MM.1S (cell line): Measurements from ENCODE around the gene P2RX6.
A peak's percentile ranks its signal among the peaks of the same experiment; 100 is the strongest.

Experiments used
- DNase-seq: peaks from one replicate; pipeline ENCODE4 v3.0.0-alpha.2; 2015
- H2AFZ ChIP-seq: fragments of 300-600 bp; sonication (generic); 2 replicates; pipeline ENCODE4 v1.6.0; 2016; ENCODE audit warnings: antibody characterized with exemption, low read length
- H3F3A ChIP-seq: fragments of 300-600 bp; sonication (generic); 2 replicates; pipeline ENCODE4 v1.6.1; 2016; ENCODE audit warnings: mild to moderate bottlenecking, antibody characterized with exemption, low read length, moderate library complexity, mixed read lengths; ENCODE audit not compliant: insufficient read depth
- H3K27ac ChIP-seq: fragments of 300-600 bp; sonication (generic); 2 replicates; pipeline ENCODE4 v1.5.1; 2016; ENCODE audit warnings: mild to moderate bottlenecking, low read length
- H3K27me3 ChIP-seq: fragments of 300-600 bp; sonication (generic); replicated peaks from 2 replicates; pipeline ENCODE4 v1.6.0; 2016; ENCODE audit warnings: low read length; ENCODE audit not compliant: insufficient read depth
- H3K36me3 ChIP-seq: fragments of 300-600 bp; sonication (generic); replicated peaks from 2 replicates; pipeline ENCODE4 v1.6.1; 2016; ENCODE audit warnings: mild to moderate bottlenecking, low read length, mixed read lengths; ENCODE audit not compliant: insufficient read depth
- H3K4me1 ChIP-seq: fragments of 300-600 bp; sonication (generic); 2 replicates; pipeline ENCODE4 v1.6.1; 2016; ENCODE audit warnings: low read length, mixed read lengths
- H3K4me2 ChIP-seq: fragments of 300-600 bp; sonication (generic); 2 replicates; pipeline ENCODE4 v1.6.0; 2016; ENCODE audit warnings: low read depth, low read length
- H3K4me3 ChIP-seq: fragments of 300-600 bp; sonication (generic); 2 replicates; pipeline ENCODE4 v1.5.1; 2016; ENCODE audit warnings: low read length, mixed read lengths
- H3K79me2 ChIP-seq: fragments of 300-600 bp; sonication (generic); 2 replicates; pipeline ENCODE4 v1.6.1; 2016; ENCODE audit warnings: mixed run types, low read length, mixed read lengths
- H3K9ac ChIP-seq: fragments of 300-600 bp; sonication (generic); 2 replicates; pipeline ENCODE4 v1.6.1; 2016; ENCODE audit warnings: low read length, mixed read lengths
- H3K9me2 ChIP-seq: fragments of 300-600 bp; sonication (generic); replicated peaks from 2 replicates; pipeline ENCODE4 v1.6.1; 2016; ENCODE audit warnings: mild to moderate bottlenecking, low read length, mixed read lengths; ENCODE audit not compliant: insufficient read depth
- H3K9me3 ChIP-seq: fragments of 300-600 bp; sonication (generic); replicated peaks from 2 replicates; pipeline ENCODE4 v1.6.1; 2016; ENCODE audit warnings: mild to moderate bottlenecking, low read length, mixed read lengths; ENCODE audit not compliant: insufficient read depth
- H4K20me1 ChIP-seq: fragments of 300-600 bp; sonication (generic); 2 replicates; pipeline ENCODE4 v1.6.1; 2016; ENCODE audit warnings: mild to moderate bottlenecking, low read length, moderate library complexity, mixed read lengths; ENCODE audit not compliant: insufficient read depth
- EZH2 ChIP-seq: fragments of 300-600 bp; sonication (generic); optimal IDR thresholded peaks from 2 replicates; pipeline ENCODE3; 2017; ENCODE audit warnings: low read depth, mild to moderate bottlenecking, antibody characterized with exemption, low read length, mixed read lengths
- EZH2phosphoT487 ChIP-seq: fragments of 300-600 bp; sonication (generic); IDR thresholded peaks from 2 replicates; pipeline ENCODE4 v1.6.1; 2018; ENCODE audit warnings: antibody characterized with exemption, low read length
- TF ChIP-seq, protein P1 (sequence below): fragments of 300-600 bp; sonication (generic); IDR thresholded peaks from 2 replicates; pipeline ENCODE4 v1.5.1; 2016; ENCODE audit warnings: antibody characterized with exemption, low read length, mixed read lengths

P2RX6 gene

DNA sequence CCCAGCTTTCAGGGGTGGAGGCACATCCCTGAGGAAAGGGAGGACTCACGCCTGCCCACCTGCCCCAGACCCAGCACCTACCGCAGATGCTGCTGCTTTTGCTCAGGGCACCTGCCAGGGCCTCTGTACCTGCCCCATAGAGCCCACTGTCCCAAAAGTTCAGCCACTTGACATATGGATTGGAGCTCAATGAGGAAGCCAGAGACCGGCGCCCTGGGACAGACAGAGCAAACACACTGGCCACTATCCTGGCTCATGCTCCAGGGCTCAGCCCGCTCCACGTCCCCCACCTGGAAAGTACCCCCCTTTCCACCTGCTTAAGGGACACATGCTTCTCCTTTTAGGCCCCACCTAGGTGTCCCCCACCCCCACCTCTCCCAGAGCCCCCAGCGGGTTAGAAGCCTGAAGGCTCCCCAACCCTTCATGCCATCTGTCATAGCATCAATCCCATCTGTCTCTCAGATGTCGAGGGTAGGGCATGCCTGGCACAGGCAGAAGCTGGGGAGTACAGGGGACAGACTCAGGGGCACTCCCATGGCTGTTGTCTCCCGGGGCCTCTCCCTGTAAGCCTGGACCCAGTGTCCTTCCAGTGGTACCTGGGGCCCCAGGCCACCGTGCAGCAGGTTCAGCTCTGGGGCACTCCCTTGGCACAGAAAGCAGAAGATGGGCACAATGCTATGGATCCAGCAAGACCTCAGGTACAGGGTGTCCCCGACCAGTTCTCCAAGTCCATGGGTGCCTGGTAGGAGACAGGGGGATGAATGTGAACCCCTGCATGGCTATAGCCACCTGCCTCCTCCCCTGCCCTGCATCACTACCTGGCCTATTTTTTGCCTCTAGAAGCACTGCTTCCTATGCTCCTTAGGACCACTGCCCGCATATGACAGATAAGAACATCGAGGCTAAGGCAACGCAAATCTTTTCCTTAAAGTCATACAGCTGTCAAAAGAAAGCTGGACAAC, 2.2 kb upstream of the P2RX6 start:
- Histone ChIP-seq H3K9me2 (no peaks in the 10 kb centered on the region), H3K36me3 (no peaks in the 10 kb centered on the region), H3F3A (no peaks in the 10 kb centered on the region), H3K4me3 (no peak overlapping the region), H4K20me1 (no peaks in the 10 kb centered on the region), H3K4me2 (no peak overlapping the region), H2AFZ (no peak overlapping the region), H3K79me2 (no peaks in the 10 kb centered on the region), H3K9me3 (no peaks in the 10 kb centered on the region), H3K27me3 (peaks cover 51% of the 10 kb centered on the region), H3K4me1 (no peaks in the 10 kb centered on the region; the same call in 1 of the 2 replicates), H3K9ac (no peak overlapping the region), H3K27ac (no peak overlapping the region)
- DNase-seq = no peak
- TF ChIP-seq, protein P1, sequence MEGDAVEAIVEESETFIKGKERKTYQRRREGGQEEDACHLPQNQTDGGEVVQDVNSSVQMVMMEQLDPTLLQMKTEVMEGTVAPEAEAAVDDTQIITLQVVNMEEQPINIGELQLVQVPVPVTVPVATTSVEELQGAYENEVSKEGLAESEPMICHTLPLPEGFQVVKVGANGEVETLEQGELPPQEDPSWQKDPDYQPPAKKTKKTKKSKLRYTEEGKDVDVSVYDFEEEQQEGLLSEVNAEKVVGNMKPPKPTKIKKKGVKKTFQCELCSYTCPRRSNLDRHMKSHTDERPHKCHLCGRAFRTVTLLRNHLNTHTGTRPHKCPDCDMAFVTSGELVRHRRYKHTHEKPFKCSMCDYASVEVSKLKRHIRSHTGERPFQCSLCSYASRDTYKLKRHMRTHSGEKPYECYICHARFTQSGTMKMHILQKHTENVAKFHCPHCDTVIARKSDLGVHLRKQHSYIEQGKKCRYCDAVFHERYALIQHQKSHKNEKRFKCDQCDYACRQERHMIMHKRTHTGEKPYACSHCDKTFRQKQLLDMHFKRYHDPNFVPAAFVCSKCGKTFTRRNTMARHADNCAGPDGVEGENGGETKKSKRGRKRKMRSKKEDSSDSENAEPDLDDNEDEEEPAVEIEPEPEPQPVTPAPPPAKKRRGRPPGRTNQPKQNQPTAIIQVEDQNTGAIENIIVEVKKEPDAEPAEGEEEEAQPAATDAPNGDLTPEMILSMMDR = no peak
- TF ChIP-seq EZH2 (no peak), EZH2phosphoT487 (no peak)

DNA sequence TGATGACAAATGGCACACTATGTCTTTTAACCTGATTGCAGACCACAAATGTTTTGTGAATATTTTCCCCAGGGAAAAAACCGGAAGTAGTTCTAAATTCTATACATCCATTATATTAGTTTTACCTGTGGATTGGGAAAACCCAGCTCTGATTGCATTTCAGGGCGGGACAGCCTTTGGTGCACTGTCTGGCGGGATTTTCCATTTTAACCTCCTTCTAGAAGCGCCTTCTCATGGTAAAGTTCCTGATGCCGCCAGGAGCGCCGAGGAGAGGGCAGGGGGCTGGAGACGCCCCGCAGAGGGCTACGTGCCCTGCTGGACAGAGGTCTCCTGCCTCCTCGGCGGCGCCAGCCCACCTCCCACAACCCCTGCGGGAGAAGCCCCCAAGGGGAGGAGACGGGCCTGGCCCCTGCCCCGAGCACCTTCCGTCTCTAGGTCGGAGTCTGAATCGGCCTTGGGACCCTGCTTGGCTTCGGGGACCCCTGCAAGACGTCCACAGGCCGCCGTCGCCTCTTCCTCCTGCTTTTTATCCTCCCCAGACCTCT, 1.2 kb upstream of the P2RX6 start:
- peak overlapping the region; percentile 70; the same call in 1 of the 2 replicates for H3K4me2 ChIP-seq

DNA sequence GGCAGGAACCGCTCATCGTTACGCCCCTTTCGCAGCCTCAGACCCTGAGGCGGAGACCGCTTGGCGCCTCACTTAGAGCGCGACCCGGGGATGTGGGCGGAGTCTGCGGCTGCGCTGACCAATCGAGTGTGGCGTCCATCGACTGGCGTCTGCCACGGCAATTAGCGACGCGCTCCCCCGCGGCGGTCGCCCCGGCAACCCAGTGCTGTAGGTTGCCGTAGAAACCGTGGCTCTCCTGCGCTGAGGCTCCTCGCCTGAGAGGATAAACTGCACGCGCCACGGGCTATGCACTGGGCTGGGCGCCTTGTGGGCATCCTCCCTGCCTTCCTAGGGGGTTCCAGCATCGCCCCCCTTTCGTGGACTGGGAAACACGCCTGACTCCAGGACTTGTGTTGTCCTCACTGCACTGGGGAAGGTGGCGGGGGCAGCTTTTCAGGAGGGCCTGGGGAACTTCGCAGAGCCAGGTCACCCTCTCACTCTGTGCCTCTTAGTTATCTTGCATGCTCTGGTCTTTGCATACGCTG, 701 bp upstream of the P2RX6 start:
- TF ChIP-seq, protein P1 = no peak
- TF ChIP-seq EZH2 = no peak
- Histone ChIP-seq H3K36me3 (no peaks in the 10 kb centered on the region), H3K9ac (no peak overlapping the region), H3K27me3 (peaks cover 54% of the 10 kb centered on the region), H3K4me2 (peak overlapping the region; percentile 70), H2AFZ (no peak overlapping the region), H3K4me3 (peak overlapping the region; percentile 23; the same call in 1 of the 2 replicates), H4K20me1 (no peaks in the 10 kb centered on the region), H3K9me3 (no peaks in the 10 kb centered on the region), H3K4me1 (no peaks in the 10 kb centered on the region; the same call in 1 of the 2 replicates), H3F3A (no peaks in the 10 kb centered on the region), H3K27ac (no peak overlapping the region), H3K79me2 (no peaks in the 10 kb centered on the region), H3K9me2 (no peaks in the 10 kb centered on the region)
- DNase-seq = peak; percentile 79

More for the DNA sequence above, 1.2 kb upstream of the P2RX6 start:
- Histone ChIP-seq H3K9ac (no peak overlapping the region), H3K9me3 (no peaks in the 10 kb centered on the region), H3K4me1 (no peaks in the 10 kb centered on the region; the same call in 1 of the 2 replicates), H3K4me3 (peak overlapping the region; percentile 23; the same call in 1 of the 2 replicates), H2AFZ (no peak overlapping the region), H3K36me3 (no peaks in the 10 kb centered on the region), H3K27ac (no peak overlapping the region), H3K27me3 (peaks cover 50% of the 10 kb centered on the region), H3K79me2 (no peaks in the 10 kb centered on the region), H4K20me1 (no peaks in the 10 kb centered on the region), H3K9me2 (no peaks in the 10 kb centered on the region), H3F3A (no peaks in the 10 kb centered on the region)
- no peak for DNase-seq
- TF ChIP-seq EZH2 = no peak
- TF ChIP-seq EZH2phosphoT487 = no peak
- TF ChIP-seq, protein P1 = no peak
